ENCODE data around the gene HOXD10.

HOXD10 gene

GRCh38 chr2:176123411-176124109, 7.0 kb downstream of the HOXD10 start:
- no peak for DNase-seq

- no peak for DNase-seq
Measured at GRCh38 chr2:176124110-176124946, 7.8 kb downstream of the HOXD10 start.

- DNase-seq, result no peak
Measured at GRCh38 chr2:176124947-176125771, 8.6 kb downstream of the HOXD10 start.

- DNase-seq, result no peak
Measured at GRCh38 chr2:176125772-176126054, 9.1 kb downstream of the HOXD10 start.

- DNase-seq, result peak; percentile 34
Measured at GRCh38 chr2:176126929-176127773, 10.6 kb downstream of the HOXD10 start.

- no peak for DNase-seq
Measured at GRCh38 chr2:176127774-176128072, 11.1 kb downstream of the HOXD10 start.

- DNase-seq, result no peak
Measured at GRCh38 chr2:176128172-176128981, 11.8 kb downstream of the HOXD10 start.

GRCh38 chr2:176128982-176129796, 12.6 kb downstream of the HOXD10 start, which contains the start of gene HOXD8:
HOXD8 (plus strand) TSS chr2:176129705; CDS start chr2:176130367, 662 bp downstream.
- no peak for DNase-seq

GRCh38 chr2:176129813-176130146, 13.2 kb downstream of the HOXD10 start:
- DNase-seq, result no peak

GRCh38 chr2:176130147-176130956, 13.8 kb downstream of the HOXD10 start:
- peak; percentile 25 for DNase-seq

GRCh38 chr2:176130957-176131847, 14.6 kb downstream of the HOXD10 start:
- no peak for DNase-seq

GRCh38 chr2:176131848-176132158, 15.2 kb downstream of the HOXD10 start:
- no peak for DNase-seq

GRCh38 chr2:176132205-176133171, 15.9 kb downstream of the HOXD10 start:
- DNase-seq, result no peak

- DNase-seq, result no peak
Measured at GRCh38 chr2:176133389-176133788, 16.8 kb downstream of the HOXD10 start.

GRCh38 chr2:176134035-176134434, 17.5 kb downstream of the HOXD10 start:
- no peak for DNase-seq

GRCh38 chr2:176135035-176135440, 18.5 kb downstream of the HOXD10 start:
- no peak for DNase-seq

GRCh38 chr2:176136374-176137251, 20.0 kb downstream of the HOXD10 start:
- no peak for DNase-seq
